ENCODE results near the gene SERPINC1. TPM values are rescaled to one million over a fixed set of nuclear protein-coding genes. Genes with fewer than 3 reads are reported as not detected.
A peak's percentile ranks its signal among the peaks of the same experiment; 100 is the strongest.

The SERPINC1 gene
- total and polyA plus RNA-seq, 9 of the 15 experiments (the other 6 are each of a cell fraction or from before 2014, with no cell fraction given) = 0.07 to 1.2 (median 0.50) TPM

DNA sequence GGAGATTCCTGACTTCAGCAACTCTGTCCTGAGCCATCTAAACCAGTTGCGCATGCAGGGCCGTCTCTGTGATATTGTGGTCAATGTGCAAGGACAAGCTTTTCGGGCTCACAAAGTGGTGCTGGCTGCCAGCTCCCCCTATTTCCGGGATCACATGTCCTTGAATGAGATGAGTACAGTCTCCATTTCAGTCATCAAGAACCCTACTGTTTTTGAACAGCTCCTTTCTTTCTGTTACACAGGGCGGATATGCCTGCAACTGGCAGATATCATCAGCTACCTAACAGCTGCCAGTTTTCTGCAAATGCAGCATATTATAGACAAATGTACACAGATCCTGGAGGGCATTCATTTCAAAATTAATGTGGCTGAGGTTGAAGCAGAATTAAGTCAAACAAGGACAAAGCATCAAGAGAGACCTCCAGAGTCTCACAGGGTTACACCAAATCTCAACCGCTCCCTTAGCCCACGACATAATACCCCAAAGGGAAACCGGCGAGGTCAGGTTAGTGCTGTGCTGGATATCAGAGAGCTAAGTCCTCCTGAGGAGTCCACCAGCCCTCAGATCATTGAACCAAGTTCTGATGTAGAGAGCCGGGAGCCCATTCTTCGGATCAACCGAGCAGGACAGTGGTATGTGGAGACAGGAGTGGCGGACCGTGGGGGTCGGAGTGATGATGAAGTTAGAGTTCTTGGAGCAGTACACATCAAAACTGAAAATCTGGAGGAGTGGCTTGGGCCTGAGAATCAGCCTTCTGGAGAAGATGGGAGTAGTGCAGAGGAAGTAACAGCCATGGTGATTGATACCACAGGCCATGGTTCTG is 46.7 kb downstream of the SERPINC1 start (continued):
- TF ChIP-seq, protein P1, sequence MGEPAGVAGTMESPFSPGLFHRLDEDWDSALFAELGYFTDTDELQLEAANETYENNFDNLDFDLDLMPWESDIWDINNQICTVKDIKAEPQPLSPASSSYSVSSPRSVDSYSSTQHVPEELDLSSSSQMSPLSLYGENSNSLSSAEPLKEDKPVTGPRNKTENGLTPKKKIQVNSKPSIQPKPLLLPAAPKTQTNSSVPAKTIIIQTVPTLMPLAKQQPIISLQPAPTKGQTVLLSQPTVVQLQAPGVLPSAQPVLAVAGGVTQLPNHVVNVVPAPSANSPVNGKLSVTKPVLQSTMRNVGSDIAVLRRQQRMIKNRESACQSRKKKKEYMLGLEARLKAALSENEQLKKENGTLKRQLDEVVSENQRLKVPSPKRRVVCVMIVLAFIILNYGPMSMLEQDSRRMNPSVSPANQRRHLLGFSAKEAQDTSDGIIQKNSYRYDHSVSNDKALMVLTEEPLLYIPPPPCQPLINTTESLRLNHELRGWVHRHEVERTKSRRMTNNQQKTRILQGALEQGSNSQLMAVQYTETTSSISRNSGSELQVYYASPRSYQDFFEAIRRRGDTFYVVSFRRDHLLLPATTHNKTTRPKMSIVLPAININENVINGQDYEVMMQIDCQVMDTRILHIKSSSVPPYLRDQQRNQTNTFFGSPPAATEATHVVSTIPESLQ (CRISPR knock-in tag; IDR thresholded peaks at IDR 0.05) = 0 out of 2 replicates have a peak, but pooled peaks have one; percentile 65
- TF ChIP-seq NFXL1 (CRISPR knock-in tag; IDR thresholded peaks at IDR 0.05) = no peak
- TF ChIP-seq, protein P2, sequence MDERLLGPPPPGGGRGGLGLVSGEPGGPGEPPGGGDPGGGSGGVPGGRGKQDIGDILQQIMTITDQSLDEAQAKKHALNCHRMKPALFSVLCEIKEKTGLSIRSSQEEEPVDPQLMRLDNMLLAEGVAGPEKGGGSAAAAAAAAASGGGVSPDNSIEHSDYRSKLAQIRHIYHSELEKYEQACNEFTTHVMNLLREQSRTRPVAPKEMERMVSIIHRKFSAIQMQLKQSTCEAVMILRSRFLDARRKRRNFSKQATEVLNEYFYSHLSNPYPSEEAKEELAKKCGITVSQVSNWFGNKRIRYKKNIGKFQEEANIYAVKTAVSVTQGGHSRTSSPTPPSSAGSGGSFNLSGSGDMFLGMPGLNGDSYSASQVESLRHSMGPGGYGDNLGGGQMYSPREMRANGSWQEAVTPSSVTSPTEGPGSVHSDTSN (CRISPR knock-in tag; IDR thresholded peaks at IDR 0.05; ENCODE audit: low read depth) = no peak
- TF ChIP-seq, protein P2 (tag; conservative IDR thresholded peaks at IDR 0.05; ENCODE audit: low read depth) = no peak
- TF ChIP-seq PHF8 (IDR thresholded peaks at IDR 0.05; ENCODE audit: borderline replicate concordance, low read length) = no peak
- TF ChIP-seq, protein P3, sequence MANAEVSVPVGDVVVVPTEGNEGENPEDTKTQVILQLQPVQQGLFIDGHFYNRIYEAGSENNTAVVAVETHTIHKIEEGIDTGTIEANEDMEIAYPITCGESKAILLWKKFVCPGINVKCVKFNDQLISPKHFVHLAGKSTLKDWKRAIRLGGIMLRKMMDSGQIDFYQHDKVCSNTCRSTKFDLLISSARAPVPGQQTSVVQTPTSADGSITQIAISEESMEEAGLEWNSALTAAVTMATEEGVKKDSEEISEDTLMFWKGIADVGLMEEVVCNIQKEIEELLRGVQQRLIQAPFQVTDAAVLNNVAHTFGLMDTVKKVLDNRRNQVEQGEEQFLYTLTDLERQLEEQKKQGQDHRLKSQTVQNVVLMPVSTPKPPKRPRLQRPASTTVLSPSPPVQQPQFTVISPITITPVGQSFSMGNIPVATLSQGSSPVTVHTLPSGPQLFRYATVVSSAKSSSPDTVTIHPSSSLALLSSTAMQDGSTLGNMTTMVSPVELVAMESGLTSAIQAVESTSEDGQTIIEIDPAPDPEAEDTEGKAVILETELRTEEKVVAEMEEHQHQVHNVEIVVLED (CRISPR knock-in tag; IDR thresholded peaks at IDR 0.05) = no peak
- no peak for TF ChIP-seq ERF (CRISPR knock-in tag; IDR thresholded peaks at IDR 0.05)
- TF ChIP-seq ZNF274 (IDR thresholded peaks at IDR 0.05; ENCODE audit: borderline replicate concordance, low read depth, low read length) = no peak
- TF ChIP-seq CCNT2 (IDR thresholded peaks at IDR 0.05; ENCODE audit: borderline replicate concordance, extremely low read depth, insufficient read length, low read depth, low read length) = no peak
- no peak for TF ChIP-seq STAG1 (CRISPR knock-in tag; IDR thresholded peaks at IDR 0.05; ENCODE audit: borderline replicate concordance)
- peak; percentile 20 for TF ChIP-seq MEIS2 (IDR thresholded peaks at IDR 0.05; ENCODE audit: partially characterized antibody)
- TF ChIP-seq, protein P4, sequence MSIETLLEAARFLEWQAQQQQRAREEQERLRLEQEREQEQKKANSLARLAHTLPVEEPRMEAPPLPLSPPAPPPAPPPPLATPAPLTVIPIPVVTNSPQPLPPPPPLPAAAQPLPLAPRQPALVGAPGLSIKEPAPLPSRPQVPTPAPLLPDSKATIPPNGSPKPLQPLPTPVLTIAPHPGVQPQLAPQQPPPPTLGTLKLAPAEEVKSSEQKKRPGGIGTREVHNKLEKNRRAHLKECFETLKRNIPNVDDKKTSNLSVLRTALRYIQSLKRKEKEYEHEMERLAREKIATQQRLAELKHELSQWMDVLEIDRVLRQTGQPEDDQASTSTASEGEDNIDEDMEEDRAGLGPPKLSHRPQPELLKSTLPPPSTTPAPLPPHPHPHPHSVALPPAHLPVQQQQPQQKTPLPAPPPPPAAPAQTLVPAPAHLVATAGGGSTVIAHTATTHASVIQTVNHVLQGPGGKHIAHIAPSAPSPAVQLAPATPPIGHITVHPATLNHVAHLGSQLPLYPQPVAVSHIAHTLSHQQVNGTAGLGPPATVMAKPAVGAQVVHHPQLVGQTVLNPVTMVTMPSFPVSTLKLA (conservative IDR thresholded peaks at IDR 0.05) = peak; percentile 4 to 27; a peak in 1 of 4 replicates
- no peak for TF ChIP-seq ZNF76 (CRISPR knock-in tag; IDR thresholded peaks at IDR 0.05; ENCODE audit: borderline replicate concordance)
- TF ChIP-seq XRCC5 (IDR thresholded peaks at IDR 0.05; ENCODE audit: low read depth, low read length) = no peak
- TF ChIP-seq FOXM1 (IDR thresholded peaks at IDR 0.05; ENCODE audit: low read depth) = no peak
- TF ChIP-seq FOXM1 (CRISPR knock-in tag; IDR thresholded peaks at IDR 0.05; ENCODE audit: low read depth) = no peak
- TF ChIP-seq ZNF134 (CRISPR knock-in tag; conservative IDR thresholded peaks at IDR 0.05) = no peak
- TF ChIP-seq CSDE1 (IDR thresholded peaks at IDR 0.05) = 0 out of 4 replicates have a peak, but pooled peaks of 1 of the 2 experiments have one; percentile 5
- TF ChIP-seq ZNF778 (CRISPR knock-in tag; IDR thresholded peaks at IDR 0.05) = no peak
- no peak for TF ChIP-seq EWSR1 (IDR thresholded peaks at IDR 0.05; ENCODE audit: borderline replicate concordance, low read depth, partially characterized antibody)

All from K562 (cell line).